Dermis blood vessel endothelial cell (primary cell): ENCODE results near the gene RNF130. TPM values are rescaled to one million over a fixed set of nuclear protein-coding genes. Genes with fewer than 3 reads are reported as not detected.
A peak's percentile ranks its signal among the peaks of the same experiment; 100 is the strongest.

Experiments used
- DNase-seq: peaks from one replicate; pipeline ENCODE4 v3.0.0; 2010
- total RNA-seq: library from RNA; depleted of rRNA; stranded (reverse); fragments of >200 nt; gene quantifications from 2 replicates; pipeline ENCODE4 v1.2.3, GENCODE V29; 2014

RNF130 gene, protein sequence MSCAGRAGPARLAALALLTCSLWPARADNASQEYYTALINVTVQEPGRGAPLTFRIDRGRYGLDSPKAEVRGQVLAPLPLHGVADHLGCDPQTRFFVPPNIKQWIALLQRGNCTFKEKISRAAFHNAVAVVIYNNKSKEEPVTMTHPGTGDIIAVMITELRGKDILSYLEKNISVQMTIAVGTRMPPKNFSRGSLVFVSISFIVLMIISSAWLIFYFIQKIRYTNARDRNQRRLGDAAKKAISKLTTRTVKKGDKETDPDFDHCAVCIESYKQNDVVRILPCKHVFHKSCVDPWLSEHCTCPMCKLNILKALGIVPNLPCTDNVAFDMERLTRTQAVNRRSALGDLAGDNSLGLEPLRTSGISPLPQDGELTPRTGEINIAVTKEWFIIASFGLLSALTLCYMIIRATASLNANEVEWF
- 61.6 and 69.4 TPM in 2 replicates for total RNA-seq

DNA sequence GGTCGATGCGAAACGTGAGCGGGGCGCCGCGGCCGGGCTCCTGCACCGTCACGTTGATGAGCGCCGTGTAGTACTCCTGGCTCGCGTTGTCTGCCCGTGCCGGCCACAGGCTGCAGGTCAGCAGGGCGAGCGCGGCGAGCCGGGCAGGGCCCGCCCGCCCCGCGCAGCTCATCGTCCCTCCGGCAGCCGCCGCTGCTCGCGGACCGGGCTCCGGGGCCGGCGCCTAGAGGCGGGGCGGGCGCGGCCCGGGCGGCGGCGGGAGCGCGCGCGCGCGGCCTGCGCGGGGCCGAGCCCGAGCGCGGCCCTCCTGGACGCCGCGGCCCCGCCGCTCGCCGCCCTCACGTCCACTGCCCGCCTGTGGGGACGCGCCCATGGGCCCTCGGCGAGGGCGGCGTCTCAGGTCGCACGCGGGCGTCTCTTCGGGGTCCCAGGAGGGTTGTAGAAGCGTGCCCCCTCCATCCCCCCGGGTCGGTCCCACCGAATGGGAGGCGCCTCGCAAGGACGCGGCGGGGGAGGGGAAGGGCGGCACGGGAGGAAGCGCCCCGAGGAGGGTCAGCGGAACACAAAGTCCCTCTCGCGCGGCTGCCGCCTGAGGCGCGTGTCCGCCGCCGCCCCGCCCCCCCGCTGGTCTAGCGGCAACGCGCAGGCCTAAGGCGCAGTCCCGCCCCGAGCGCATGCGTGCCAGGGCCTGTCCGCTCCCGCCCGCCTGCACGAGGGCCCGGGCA lies at the start of gene RNF130:
RNF130 (minus strand) TSS at position 229 of the 725 bp plus-strand sequence; CDS start at position 172, 57 bp downstream.
- DNase-seq: peak; percentile 97

DNA sequence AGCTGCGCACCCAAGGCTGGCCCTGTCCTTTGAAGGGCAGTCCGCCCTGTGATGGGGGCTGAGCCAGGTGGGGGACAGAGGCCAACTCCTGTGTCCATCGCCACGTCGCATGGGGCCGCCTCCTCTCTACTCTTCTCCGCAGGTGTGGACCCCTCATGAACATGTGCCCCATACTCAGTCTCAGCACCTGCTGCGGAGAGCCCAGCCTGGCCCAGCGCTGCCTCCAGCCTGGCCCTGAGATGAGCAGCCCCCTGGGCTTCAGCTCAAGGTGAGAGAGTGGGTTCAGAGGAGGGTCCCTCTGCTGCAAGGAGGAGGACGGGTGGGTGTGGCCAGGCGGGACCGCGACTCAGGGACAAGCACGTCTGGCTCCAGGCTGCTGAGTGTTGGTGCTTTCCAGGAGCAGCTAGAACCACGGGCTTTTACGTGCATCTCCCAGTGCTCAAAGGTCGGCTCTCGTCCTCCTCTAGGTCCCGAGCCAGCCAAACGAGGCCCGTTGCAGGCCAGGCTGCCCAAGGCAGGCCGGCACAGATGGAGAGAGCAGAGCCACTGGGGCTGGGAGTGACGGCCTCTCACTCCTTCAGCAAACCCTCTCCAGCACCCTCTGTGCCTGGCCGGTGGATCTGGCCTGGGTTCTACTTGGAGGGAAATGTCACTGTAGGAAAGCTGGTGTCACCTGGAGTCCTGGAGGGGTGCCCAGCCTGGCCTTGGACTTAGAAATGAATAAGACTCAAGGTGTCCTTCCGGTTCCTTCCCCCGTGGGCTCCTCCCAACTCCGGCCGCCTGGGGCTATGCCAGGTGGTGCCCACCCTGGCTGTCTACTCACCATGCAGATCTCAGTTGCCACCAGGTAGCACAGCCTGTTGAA lies 48.9 kb upstream of the RNF130 start:
- no peak for DNase-seq

DNA sequence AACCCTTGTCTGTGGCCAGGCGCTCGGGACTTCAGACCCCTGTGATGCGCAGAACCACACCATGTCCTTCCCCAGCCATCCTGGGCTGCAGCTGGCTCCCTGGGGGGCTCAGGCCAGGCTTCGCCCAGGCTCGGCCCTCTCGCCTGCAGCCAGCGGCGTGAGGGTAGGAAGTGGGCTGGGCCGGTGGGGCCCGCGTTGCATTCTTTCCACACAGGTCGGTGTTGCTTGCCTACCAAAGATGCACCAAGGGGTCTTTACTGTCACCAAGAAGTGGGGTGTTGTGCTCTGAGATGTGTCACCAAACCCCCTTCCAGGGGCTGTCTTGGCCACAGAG lies 48.3 kb upstream of the RNF130 start:
- DNase-seq: no peak

DNA sequence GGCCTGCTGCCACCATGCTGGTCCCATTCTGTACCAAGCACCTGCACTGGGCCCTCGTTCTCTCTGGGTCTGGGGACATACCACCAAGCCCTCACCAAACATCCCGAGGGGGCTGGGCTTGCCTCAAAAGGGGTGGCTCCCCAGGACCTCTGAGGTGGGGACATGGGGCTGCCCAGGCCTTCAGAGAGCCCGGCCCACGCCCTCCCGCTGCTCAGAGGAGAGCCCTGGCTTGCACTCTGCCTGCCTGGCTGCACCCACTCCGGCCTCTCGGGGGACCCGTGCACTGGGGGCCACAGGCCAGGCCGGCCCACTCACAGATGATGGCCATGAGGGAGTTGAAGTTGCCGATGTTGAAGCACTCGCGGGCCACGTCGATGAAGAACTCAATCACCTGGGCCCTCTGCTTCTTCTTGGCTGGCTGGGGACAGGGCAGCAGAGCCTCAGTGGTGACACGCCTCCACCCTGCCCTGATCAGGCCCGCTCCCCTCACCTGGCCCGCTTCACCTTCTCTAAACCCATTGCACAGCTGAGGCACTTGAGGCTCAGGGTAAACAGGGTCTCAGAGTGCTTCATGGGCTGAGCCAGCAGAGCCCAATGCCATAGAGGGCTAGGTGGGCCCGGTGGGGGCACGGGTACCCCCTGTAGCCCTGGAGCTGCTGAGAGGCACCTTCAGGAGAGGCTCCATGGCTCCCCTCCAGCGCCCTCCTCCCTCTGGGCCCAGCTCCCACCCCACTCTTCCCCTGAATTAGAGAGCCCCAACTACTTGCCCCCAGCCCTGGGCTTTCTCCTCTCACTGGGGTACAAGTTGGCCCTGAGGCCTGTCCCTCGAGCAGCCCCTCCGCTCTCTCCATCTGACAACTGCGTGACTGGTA lies 47.7 kb upstream of the RNF130 start:
- no peak for DNase-seq

DNA sequence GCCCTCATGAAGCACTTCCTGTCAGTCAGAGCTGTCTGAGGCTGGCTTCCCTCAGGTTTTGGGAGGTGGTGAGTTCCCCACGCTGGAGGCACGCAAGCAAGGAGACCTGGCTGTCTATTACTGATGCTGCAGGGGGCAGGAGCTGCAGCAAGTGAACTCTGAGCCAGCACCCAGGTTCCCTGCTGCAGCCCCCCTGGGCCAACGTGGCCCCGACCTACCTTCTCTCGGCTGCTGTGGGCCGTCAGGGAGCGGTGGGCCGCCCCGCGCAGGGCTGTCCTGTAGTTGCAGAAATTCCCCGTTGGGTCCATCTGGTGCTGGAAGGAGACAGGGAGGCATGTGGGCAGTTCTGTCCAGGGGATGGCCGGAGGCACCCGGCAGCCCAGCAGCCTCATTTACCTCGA lies 46.8 kb upstream of the RNF130 start:
- no peak for DNase-seq

DNA sequence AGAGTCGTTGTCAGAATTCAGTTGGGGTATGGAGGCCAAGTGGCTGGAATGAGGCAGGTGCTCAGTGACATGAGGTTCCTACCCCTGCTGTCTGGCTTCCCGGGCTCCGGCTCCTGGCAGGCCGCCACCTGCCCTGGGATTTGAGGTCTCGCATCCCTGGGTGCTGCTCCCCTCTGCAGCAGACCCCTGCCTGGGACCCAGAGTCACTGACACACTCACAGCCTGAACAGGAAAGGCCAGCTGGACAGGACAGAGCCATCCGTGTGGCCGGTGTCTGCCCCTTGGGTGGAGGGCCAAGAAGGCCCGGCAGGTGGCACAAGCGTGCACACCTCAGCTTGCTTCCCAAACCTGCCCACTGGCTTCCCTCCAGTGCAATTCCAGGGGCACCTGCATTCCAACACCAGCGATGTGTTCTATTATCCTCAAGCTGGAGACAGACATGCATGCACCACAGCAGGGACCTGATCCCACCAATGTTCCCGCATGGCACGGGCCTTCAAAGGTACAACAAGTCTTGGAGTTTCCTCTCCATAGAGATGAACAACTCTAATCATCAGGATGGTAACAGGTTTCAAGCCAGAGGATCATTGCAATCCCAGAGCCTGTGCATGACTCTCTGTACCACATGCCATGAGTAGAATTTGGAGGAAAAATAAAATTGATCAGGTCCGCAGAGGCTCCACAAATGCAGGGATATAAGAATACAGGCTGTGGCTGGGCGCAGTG lies 45.6 kb upstream of the RNF130 start:
- no peak for DNase-seq

DNA sequence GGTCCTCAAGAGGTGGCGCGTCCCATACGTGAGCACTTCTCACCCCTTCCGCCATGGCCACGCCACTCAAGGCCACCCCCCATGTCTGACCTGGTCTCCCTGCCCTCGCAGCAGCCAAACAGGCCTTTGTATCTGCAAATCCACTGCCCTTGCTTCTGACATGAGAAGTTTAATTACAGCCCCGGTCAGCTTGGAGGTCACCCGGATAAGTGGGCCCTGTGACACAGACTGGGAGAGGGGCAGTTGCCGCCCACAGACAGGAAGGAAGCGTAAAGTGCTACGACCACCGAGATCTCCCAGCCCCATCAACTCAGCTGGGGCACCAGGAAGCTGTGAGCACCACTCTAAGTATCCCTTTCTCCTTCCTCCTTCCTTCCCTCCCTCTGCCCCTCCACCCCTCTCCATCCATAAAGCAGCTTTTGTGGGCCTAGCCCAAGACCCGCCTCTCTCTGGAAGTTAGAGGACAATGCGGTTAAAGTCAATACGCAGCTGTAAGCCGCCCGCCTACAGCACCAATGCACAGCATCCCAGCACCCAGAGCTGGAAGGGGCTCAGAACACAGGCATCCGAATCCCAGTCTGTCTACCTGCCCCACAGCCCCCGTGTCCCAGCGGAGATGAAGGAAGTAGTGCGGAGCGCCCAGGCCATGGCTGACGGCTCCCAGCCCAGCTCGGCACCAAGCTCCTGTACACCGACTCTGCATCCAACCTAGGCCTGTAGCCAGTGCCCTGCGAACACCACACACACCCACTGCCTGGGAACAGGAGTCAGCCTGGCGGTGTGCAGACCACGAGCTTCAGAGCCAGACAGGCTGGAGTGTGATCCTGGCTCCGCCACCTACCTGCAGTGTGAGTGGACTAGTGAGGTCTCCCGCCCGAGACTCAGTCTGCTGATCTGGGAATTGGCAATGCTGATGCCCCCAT lies 44.8 kb upstream of the RNF130 start:
- DNase-seq: no peak

DNA sequence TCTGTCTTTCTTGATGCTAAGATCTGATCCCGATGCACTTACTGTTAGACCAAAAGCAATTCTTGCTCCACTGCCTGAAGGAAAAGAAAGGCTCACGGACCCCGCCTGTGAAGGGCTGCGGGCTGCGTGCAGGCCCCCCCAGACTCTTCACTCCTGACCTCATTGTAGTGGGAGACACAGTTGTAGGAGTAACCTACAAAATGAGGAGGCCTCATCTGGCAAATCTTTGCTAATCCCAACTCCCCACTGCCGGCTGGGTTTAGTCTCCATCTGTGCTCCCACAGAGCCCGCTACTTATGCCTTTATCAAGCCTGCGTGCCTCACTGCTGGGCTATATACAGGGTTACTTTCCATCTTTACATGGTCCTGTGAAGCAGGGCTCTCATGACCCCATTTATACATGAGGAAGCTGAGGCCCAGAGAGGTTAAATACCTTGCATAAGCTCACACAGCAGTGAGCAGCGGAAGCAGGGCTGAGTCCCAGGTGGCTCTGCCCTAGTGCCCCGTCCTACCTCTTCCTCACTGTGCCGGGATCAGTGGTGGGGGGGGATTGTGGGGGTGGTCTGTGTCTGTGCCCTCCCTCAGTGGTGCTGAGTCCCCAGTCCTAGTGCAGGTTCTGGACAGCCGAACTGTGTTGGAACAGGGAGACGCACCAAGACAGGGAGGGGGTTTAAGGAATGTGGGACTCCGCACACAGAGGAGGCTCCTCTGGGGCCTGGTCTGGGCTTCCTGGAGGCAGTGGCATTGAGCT lies 43.9 kb upstream of the RNF130 start:
- DNase-seq: no peak

DNA sequence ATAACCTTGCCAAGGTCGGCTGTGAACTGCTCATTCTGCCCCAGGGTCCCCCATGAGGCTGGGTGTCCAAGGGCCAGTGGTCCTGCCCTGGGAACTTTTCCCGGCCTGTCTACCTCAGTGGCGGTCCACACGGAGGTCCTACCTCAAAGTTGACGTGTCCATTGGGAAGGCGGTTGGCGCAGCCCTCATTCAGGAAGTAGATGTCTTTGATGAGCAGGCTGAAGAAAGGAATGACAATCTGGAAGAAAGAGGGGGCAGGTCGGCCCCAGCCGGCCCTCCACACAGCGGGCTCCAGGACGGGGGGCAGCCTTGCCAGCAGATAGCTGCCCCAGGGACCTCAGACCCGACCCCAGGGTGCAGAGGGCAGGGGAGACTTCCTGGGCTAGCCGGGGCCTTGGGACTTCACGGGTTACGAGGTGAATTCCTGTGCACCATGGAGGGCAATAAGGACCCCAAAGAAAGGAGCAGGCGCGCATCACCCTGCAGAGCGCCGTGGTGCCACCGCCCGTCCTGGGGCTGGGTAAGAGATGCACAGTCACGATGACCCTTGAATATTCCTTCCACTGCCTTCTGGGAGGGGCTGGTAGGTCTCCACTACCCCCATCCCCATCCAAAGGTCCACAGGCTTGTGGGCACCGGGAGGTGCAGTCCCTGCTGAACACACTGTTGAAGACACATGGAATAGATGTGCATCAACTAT lies 42.9 kb upstream of the RNF130 start:
- no peak for DNase-seq

DNA sequence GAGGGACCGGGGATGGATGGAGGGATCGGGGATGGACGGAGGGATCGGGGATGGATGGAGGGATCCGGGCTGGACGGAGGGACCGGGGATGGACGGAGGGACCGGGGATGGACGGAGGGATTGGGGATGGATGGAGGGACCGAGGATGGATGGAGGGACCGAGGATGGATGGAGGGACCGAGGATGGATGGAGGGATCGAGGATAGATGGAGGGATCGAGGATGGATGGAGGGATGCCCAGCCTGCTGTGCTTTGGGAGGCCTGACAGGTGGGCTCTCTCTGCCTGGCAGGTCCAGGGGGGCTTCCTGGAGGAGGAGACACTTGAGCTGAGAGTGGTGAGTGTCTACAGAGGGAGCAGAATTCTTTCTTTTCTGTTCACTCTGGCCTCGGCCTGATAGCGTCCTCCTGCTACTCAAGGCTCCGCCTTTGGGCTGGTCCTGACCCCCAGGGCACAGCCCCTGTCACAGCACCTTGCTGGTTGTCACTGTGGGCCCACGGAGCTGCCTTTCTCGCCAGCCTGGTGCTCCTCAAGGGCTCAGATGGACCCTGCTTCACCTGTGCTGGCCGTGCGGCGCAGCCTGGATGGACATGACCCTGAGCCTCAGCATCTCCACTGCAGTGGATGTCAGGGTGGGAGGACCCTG lies 42.2 kb upstream of the RNF130 start:
- no peak for DNase-seq

DNA sequence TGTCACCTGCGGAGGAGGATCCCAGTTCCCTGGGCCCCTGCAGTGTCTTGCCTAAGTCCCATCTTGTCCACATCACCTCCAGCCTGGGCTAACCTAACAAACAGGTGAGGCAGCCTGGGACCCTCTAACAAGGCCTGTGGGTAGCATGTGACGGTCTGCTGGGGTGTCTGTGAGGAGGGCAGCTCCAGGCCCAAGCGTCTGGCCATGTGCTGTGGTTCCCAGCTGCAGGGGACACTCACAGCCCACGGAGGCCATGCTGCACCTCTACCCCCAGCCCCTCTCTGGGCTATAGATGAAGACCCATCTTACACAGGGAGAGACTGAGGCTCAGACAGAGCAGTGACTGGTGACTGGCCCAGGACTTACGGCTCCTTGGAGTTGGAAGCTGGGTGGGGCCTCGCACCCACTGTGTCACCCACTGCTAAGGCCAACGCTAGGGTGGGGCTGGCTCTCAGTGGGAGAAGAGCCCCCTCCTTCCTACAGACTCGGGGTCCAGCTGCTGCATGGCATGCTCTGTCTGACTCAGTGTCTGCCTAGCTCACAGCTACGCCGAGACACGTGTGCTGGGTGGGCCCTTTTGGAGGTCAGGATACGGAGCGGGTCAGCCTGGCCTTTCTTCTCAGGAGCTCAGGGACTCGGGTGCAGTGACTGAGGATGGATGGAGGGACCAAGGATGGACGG lies 40.8 kb upstream of the RNF130 start:
- no peak for DNase-seq

DNA sequence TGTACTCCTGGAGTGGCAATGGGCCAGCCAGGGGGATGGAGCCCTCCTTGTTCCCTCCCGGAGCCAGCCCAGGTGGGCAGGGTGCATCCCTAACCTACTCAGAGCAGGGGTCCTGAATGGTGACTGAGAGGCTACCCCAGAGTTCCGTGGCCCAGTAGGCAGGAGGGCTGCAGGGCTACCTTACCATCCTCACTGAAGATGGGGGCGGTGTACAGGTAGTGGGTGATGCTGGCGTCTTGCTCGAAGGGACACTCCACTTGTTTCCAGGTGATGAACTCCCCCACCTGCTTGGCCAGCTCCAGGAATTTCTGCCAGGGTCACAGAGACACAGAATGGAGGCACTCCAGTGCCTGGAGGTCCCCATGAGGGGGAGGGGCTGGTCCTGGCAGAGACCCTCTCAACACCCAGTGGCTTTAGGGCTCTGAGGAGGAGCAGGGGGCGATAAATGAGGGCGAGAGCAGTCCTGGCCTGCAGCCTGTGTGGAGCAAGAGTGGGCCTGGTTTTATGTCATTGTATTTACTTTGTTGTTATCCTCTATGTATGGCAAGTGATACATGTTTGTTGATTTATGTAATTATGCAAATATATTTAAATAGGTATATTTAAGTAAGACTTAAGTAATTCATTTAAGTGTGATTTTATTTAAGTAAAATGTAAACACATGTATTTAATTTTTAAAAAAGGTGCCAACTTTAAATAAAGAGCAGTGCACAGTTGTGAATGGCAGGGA lies 39.9 kb upstream of the RNF130 start:
- no peak for DNase-seq

DNA sequence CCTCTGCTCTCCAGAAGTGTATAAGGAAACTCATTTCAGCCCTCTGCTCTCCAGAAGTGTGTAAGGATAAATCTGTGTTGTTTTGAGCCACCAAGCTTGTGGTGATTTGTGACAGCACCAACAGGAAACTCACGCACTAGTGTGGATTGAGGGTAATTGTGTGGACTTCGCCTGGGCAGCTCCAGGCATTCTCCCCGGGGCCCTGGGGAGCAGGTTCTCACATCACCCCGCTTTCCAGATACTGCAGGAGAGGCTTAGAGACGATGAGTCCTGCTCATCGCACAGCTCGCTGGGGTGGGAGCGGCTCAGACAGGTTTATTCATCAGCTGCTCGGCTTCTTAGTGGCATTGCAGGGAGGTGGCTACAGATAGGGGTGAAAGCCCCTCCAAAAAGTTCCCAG lies 38.4 kb upstream of the RNF130 start:
- no peak for DNase-seq

DNA sequence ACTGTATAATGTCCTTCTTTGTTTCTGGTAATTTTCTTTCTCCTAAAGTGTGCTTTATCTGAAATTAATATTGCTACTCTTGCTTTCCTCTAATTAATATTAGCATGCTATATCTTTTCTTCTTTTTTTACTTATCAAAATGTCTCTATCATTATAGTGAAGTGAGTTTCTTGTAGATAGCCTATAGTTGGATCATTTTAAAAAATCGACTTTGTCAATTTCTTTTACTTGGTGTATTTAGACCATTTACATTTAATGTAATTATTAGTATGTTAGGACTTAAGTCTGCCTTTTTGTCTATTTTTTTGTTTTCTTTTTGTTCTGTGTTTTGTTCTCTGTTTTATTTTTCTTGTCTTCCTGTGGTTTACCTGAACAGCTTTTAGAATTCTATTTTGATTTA lies 35.4 kb upstream of the RNF130 start:
- no peak for DNase-seq

DNA sequence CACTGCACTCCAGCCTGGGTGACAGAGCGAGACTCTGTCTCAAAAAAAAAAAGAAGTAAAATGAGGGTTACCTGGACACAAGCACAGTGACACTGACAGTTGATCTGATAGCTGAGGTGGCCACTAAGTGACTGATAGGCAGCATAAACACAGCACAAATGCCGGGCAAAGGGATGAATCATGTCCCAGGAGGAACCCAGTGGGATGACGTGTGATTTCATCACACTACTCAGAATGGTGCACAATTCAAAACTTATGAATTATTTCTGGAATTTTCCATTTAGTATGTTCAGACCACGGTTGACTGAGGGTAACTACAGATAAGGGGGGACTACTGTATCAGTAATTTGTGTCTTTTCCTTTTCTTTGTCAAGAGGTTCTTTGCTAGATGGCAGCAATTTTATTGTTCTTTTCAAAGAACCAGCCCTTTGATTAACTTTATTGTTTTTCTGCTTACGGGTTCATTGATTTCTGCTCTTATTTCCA lies 34.3 kb upstream of the RNF130 start:
- DNase-seq: no peak

DNA sequence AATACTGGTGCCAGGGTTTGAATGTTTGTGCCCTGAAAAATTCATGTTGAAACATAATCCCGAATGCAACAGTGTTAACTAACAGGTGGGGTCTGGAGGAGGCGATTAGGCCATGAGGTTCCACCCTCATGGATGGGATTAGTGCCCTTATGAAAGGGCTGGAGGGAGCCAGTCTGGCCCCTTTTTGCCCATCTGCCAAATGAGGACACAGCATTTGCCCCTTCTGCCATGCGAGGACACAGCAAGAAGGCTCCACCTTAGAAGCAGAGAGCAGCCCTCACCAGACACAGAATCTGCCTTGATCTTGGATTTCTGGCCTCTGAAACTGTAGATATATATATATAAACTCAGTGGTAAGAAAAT lies 32.6 kb upstream of the RNF130 start:
- no peak for DNase-seq
